Measurements from ENCODE around the gene BPIFB4.
"Not testable (repeated sequence)": the region's sequence is repeated elsewhere in the genome, so short reads cannot be mapped to it uniquely, and the experiment has no call there.

BPIFB4 gene

GRCh38 chr20:33079259-33079658, at the start of gene BPIFB4:
TSS of gene BPIFB4 (plus strand) at chr20:33079643. CDS start at chr20:33081527, 1,884 bp downstream.
- DNase-seq (ENCODE audit: low read depth in 2 of 3, low spot score in 1 of 3): no peak

- DNase-seq (ENCODE audit: low read depth in 2 of 3, low spot score in 1 of 3): no peak
These were observed 49.4 kb upstream of the BPIFB4 start for GRCh38 chr20:33030076-33030475.

- DNase-seq (ENCODE audit: low read depth in 2 of 3, low spot score in 1 of 3): no peak
These were observed 48.9 kb upstream of the BPIFB4 start for GRCh38 chr20:33030569-33030968.

GRCh38 chr20:33031531-33031930, 47.9 kb upstream of the BPIFB4 start, which contains the start of gene BPIFB6:
TSS of gene BPIFB6 (plus strand) at chr20:33031648. CDS start at chr20:33031648, 0 bp downstream.
- DNase-seq (ENCODE audit: low read depth in 2 of 3, low spot score in 1 of 3): no peak

- DNase-seq (ENCODE audit: low read depth in 2 of 3, low spot score in 1 of 3): no peak
These were observed 46.9 kb upstream of the BPIFB4 start for GRCh38 chr20:33032555-33032954.

GRCh38 chr20:33033381-33033780, 46.1 kb upstream of the BPIFB4 start:
- DNase-seq (ENCODE audit: low read depth in 2 of 3, low spot score in 1 of 3): no peak

GRCh38 chr20:33034115-33034514, 45.3 kb upstream of the BPIFB4 start:
- DNase-seq (ENCODE audit: low read depth in 2 of 3, low spot score in 1 of 3): no peak

- no peak for DNase-seq (ENCODE audit: low read depth in 2 of 3, low spot score in 1 of 3)
These were observed 44.4 kb upstream of the BPIFB4 start for GRCh38 chr20:33034901-33035492.

GRCh38 chr20:33037456-33037855, 42.0 kb upstream of the BPIFB4 start:
- no peak for DNase-seq (ENCODE audit: low read depth in 2 of 3, low spot score in 1 of 3)

GRCh38 chr20:33038243-33038642, 41.2 kb upstream of the BPIFB4 start:
- no peak for DNase-seq (ENCODE audit: low read depth in 2 of 3, low spot score in 1 of 3)

- no peak for DNase-seq (ENCODE audit: low read depth in 2 of 3, low spot score in 1 of 3)
These were observed 37.0 kb upstream of the BPIFB4 start for GRCh38 chr20:33042430-33042829.

GRCh38 chr20:33042983-33043730, 36.3 kb upstream of the BPIFB4 start:
- no peak for DNase-seq (ENCODE audit: low read depth in 2 of 3, low spot score in 1 of 3)

GRCh38 chr20:33043731-33044181, 35.7 kb upstream of the BPIFB4 start:
- DNase-seq (ENCODE audit: low read depth in 2 of 3, low spot score in 1 of 3): no peak

GRCh38 chr20:33045129-33045721, 34.2 kb upstream of the BPIFB4 start:
- DNase-seq (ENCODE audit: low read depth in 2 of 3, low spot score in 1 of 3): not testable (repeated sequence)

- DNase-seq (ENCODE audit: low read depth in 2 of 3, low spot score in 1 of 3): no peak
These were observed 33.0 kb upstream of the BPIFB4 start for GRCh38 chr20:33046412-33046811.

- DNase-seq (ENCODE audit: low read depth in 2 of 3, low spot score in 1 of 3): no peak
These were observed 28.1 kb upstream of the BPIFB4 start for GRCh38 chr20:33051333-33051732.

- DNase-seq (ENCODE audit: low read depth in 2 of 3, low spot score in 1 of 3): no peak
These were observed 25.9 kb upstream of the BPIFB4 start, which contains the start of gene BPIFB3 for GRCh38 chr20:33053291-33054106. TSS of gene BPIFB3 (plus strand) at chr20:33053903. CDS start at chr20:33055436, 1,533 bp downstream.

- DNase-seq (ENCODE audit: low read depth in 2 of 3, low spot score in 1 of 3): no peak
These were observed 25.1 kb upstream of the BPIFB4 start for GRCh38 chr20:33054381-33054780.

- no peak for DNase-seq (ENCODE audit: low read depth in 2 of 3, low spot score in 1 of 3)
These were observed 24.7 kb upstream of the BPIFB4 start for GRCh38 chr20:33054791-33055190.

- DNase-seq (ENCODE audit: low read depth in 2 of 3, low spot score in 1 of 3): no peak
These were observed 20.3 kb upstream of the BPIFB4 start for GRCh38 chr20:33059136-33059535.

- no peak for DNase-seq (ENCODE audit: low read depth in 2 of 3, low spot score in 1 of 3)
These were observed 19.6 kb upstream of the BPIFB4 start for GRCh38 chr20:33059741-33060390.

Measured in stimulated activated CD4-positive, alpha-beta T cell treated with anti-CD3 and anti-CD28 coated beads, Interleukin-12 subunit alpha, Interleukin-12 subunit beta, amount 100 ng/mL, for 48 hours (primary cell).